Neuron (in vitro differentiated cells): ENCODE data around the gene FRMPD4.

ENCODE experiments used
- H2AFZ ChIP-seq: one replicate; pipeline ENCODE4 v1.6.1; 2013; ENCODE audit warnings: low read depth, mild to moderate bottlenecking, inconsistent platforms, low read length, moderate library complexity
- H3K27me3 ChIP-seq: one replicate; pipeline ENCODE4 v1.6.1; 2013; ENCODE audit warnings: low read length; ENCODE audit not compliant: insufficient read depth
- H3K36me3 ChIP-seq: one replicate; pipeline ENCODE4 v1.6.1; 2013; ENCODE audit warnings: low read length; ENCODE audit not compliant: insufficient read depth
- H3K4me1 ChIP-seq: one replicate; pipeline ENCODE4 v1.6.1; 2013; ENCODE audit warnings: low read length; ENCODE audit not compliant: insufficient read depth
- H3K4me3 ChIP-seq: 2 replicates; pipeline ENCODE4 v1.5.1; 2013; ENCODE audit warnings: mild to moderate bottlenecking, low read length, moderate library complexity
- H3K9me3 ChIP-seq: one replicate; pipeline ENCODE4 v1.6.1; 2013; ENCODE audit warnings: low read length

The FRMPD4 gene

DNA sequence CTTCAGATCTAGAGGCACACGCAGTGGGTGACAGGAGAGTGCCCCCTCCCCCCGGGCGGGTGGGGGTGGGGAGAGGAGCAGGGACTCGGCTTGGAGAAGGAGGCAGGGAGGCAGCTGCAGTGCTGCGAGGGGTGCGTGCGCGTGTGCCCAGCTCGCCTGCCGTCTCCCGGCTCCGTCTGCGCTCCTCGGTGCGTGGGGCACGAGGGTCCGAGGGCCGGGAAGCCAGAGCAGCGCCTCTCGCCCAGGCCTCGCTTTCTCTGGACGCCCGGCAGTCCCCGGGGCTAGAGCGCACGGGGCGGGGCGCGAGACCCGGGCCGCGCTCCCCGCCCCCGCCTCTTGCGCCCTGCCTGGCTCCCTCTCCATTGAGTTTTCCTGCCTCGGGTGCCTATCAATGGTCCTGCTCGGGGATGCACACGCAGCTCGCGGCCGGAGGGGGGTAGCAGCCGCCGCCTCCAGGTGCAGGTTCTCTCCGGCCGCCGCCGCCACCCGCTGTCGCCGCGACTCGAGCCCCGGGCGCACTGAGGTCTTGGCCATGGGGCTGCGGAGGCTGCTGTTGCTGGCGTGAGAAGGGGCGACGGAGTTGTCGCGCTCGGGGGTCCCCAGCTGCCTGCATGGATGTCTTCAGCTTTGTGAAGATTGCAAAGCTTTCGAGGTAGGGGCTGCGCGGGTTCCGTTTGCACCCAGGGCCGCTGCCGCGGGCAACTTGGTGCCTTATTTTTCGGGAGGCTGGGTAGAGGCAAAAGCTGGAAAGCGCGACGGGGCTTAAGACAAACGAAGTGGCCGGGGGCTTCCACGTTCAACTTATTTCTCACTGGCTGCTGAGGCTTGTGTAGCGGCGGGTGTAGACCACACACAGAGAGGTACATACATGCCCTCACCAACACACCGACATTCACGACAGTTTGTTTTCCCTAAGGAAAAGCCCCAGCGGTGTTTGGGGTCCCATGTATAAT, at the start of gene FRMPD4:
FRMPD4 (plus strand) TSS at position 113 of the 953 bp plus-strand sequence; CDS start at position 612, 499 bp downstream.
- Histone ChIP-seq H3K36me3 (no peaks in the 10 kb centered on the region), H3K9me3 (no peaks in the 10 kb centered on the region), H3K4me3 (no peak within 1 kb of the TSS), H2AFZ (no peak within 1 kb of the TSS), H3K27me3 (peaks cover 31% of the 10 kb centered on the region), H3K4me1 (no peaks in the 10 kb centered on the region)

DNA sequence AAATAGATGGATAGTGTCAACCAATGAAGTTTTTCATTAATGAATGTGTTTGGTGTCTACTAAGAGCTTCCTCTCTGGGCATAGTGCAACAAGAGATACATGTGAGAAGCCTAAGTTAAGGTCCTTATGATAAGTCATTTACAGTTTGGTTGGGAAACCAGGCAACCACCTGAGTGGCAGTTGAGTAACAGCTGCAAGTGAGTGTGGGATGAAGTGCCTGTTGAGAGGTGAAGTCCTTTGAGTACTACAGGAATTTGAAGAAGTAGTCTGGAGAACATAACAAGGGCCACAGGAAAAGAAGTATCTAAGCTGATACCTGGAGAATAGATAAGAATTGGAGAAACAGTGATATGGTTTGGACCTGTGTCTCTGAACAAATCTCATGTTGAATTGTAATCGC, 48.5 kb upstream of the FRMPD4 start:
- H3K36me3 ChIP-seq, result no peaks in the 10 kb centered on the region
- H2AFZ ChIP-seq, result no peak overlapping the region
- H3K27me3 ChIP-seq, result no peaks in the 10 kb centered on the region
- H3K4me1 ChIP-seq, result no peaks in the 10 kb centered on the region
- H3K9me3 ChIP-seq, result no peaks in the 10 kb centered on the region
- H3K4me3 ChIP-seq, result no peak overlapping the region

DNA sequence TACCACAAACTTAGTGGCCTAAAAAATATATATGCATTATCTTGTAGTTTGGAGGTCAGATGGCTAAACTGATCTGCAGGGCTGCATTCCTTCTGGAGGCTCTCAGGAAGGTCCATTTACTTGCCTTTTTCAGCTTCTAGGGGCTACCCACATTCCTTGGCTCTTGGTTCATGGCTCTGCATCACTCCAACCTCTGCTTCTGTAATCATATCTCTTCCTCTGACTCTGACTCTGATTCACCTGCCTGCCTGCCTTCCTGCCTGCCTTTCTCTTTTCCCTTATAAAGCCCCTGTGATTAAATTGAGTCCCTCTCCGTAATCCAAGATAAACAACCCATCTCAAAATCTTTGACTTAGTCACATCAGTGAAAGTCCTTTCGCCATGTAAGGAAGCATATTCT, 25.0 kb upstream of the FRMPD4 start:
- H3K4me1 ChIP-seq, result no peaks in the 10 kb centered on the region
- H2AFZ ChIP-seq, result no peak overlapping the region
- no peaks in the 10 kb centered on the region for H3K27me3 ChIP-seq
- H3K4me3 ChIP-seq, result no peak overlapping the region
- H3K9me3 ChIP-seq, result no peaks in the 10 kb centered on the region
- no peaks in the 10 kb centered on the region for H3K36me3 ChIP-seq

DNA sequence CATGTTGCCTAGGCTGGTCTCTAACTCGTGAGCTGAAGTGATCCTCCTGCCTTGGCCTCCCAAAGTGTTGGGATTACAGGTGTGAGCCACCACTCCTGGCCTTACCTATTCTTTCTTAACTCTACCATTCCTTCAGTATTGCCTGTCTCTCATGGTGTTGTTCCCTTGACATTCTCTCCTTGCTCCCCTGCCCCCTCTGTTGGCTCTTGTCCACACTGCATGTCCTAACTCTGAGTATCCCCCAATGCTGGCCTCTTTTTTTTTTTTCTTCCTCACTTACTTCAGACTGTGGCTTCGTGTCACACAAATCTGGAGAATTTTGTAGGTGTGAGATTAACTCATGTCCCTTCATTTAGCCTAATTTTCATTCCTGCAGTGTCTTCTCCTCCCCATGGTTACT, 22.9 kb upstream of the FRMPD4 start:
- Histone ChIP-seq H3K4me1 (no peaks in the 10 kb centered on the region), H3K36me3 (no peaks in the 10 kb centered on the region), H3K4me3 (no peak overlapping the region), H2AFZ (no peak overlapping the region), H3K27me3 (peaks cover 2% of the 10 kb centered on the region), H3K9me3 (no peaks in the 10 kb centered on the region)

DNA sequence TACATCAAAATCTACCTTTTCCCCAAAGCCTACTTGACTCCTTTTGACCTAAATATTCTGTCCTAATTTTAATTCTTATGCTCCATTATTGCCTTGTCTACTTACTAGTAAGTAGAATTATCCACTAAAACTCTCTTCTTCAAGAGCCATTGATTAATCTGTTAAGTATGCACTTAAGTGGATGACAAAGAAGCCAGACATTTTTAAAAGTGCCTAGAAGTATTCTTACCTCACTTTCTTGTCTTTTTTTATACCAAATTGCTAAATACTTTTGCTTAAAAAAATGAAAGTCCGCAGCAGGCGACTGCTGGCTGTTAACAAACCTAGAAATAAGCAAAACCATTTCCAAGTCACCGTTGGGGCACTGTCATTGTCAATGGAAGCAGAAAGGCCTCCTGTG, 20.1 kb upstream of the FRMPD4 start:
- Histone ChIP-seq H3K27me3 (peaks cover 2% of the 10 kb centered on the region), H2AFZ (no peak overlapping the region), H3K4me3 (no peak overlapping the region), H3K4me1 (no peaks in the 10 kb centered on the region), H3K36me3 (no peaks in the 10 kb centered on the region), H3K9me3 (no peaks in the 10 kb centered on the region)

DNA sequence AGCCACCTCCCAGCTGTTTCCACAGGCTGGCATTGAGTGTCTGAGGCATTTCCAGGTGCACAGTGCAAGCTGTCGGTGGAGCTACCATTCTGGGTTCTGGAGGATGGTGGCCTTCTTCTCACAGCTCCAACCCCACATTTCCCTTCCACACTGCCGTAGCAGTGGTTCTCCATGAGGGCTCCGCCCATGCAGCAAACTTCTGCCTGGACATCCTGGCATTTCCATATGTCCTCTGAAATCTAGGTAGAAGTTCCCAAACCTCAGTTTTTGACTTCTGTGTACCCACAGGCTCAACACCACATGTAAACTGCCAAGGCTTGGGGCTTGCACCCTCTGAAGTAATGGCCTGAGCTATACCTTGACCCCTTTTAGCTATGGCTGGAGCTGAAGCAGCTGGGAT, 10.3 kb upstream of the FRMPD4 start:
- no peaks in the 10 kb centered on the region for H3K4me1 ChIP-seq
- H2AFZ ChIP-seq, result no peak overlapping the region
- no peaks in the 10 kb centered on the region for H3K27me3 ChIP-seq
- peaks cover 2% of the 10 kb centered on the region for H3K9me3 ChIP-seq
- H3K4me3 ChIP-seq, result no peak overlapping the region
- no peaks in the 10 kb centered on the region for H3K36me3 ChIP-seq

DNA sequence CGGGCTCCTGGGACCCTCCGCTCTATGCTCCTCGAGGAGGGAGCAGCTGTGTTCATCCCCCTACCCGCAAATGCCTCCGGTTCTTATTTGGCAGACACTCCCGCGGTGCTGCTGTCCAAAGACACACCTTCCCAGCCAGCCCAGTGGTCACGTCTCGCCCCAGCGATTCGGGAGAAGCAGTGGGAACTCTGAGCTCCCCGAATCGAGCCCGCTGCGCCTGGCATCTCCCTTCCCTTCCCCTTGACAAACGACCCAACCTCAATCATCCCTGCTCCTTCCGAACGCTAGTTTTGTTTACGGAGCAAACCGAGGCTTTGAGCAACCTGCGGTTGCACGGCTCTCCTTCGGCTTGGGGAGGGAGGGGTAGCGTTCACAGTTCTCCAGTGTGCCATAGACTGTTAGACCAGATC, 317 bp upstream of the FRMPD4 start:
- Histone ChIP-seq H3K27me3 (peaks cover 31% of the 10 kb centered on the region), H3K4me3 (no peak overlapping the region), H2AFZ (no peak overlapping the region), H3K9me3 (no peaks in the 10 kb centered on the region), H3K4me1 (no peaks in the 10 kb centered on the region), H3K36me3 (no peaks in the 10 kb centered on the region)

DNA sequence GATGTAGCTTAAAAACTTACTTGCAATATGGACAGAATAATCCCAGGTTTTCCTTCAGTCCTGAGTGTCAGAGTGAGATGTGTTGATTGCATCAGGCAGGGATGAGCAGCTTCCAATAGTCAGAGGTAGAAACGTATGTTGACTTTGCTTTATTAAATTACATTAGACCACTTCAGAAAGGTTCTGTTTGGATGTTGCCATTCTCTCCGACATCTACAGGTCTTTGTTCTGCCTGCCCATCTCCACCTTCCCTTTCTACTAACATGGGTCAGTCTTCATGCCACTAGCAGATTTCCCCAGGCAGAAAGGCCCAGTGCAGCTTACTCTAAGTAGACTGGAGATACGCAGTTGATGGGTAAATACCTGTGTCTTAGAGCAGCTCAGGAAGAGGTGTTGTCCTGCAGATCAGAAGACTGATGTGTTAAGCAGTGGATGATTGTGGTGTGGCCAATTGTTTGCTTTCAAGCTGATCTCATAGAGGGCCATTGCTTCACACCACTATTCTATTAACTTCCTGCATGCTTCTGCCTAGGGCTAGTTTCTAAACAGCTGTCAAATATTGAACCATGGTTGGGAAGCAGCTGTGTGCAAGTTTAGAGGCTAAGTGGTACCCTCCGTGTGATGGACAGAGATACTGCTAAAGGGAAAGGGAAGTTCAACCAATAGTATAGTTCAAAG, 1.8 kb downstream of the FRMPD4 start:
- Histone ChIP-seq H3K9me3 (no peaks in the 10 kb centered on the region), H3K4me3 (no peak overlapping the region), H3K4me1 (no peaks in the 10 kb centered on the region), H3K27me3 (peaks cover 31% of the 10 kb centered on the region), H3K36me3 (no peaks in the 10 kb centered on the region), H2AFZ (no peak overlapping the region)

DNA sequence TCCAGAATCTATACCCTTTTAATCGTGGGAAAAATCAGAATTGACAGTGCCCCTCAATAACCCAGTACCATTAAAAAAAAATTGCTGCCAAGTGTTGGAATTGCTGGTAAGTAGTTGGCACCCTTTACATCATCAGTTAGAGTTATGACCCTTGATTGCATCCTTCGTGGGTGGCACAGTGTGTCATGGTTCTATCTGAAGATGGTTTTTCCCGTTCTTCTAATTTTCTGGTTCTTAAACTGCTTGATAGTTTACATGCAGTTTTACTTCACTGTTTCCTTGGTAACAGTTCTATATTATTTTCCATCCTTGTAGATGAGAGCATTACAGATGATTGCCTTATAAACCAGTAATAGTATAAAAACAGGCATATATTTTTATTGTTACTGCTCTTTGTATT, 3.2 kb downstream of the FRMPD4 start:
- no peak overlapping the region for H2AFZ ChIP-seq
- no peak overlapping the region for H3K4me3 ChIP-seq
- H3K4me1 ChIP-seq, result no peaks in the 10 kb centered on the region
- no peaks in the 10 kb centered on the region for H3K9me3 ChIP-seq
- H3K27me3 ChIP-seq, result peaks cover 29% of the 10 kb centered on the region
- no peaks in the 10 kb centered on the region for H3K36me3 ChIP-seq

DNA sequence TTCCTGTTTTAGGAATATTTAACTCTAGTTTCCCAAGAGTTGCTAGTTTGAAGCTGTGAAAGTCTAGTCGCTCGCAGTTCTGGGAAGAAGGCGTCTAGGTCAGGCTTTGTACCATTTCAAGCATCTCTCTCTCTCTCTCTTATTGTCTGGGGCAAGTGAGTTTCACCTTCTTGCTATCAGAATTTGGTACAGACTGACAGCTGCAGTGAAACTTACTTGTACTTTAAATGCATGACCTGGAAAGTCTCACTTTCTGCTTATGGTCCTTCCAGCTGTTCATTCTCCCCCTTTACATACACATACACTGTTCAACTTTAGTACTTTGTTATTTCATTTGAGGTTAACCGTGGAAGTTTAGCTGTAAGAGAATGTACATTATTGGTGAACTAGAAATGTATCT, 4.4 kb downstream of the FRMPD4 start:
- Histone ChIP-seq H3K9me3 (no peaks in the 10 kb centered on the region), H3K4me1 (no peaks in the 10 kb centered on the region), H2AFZ (no peak overlapping the region), H3K36me3 (no peaks in the 10 kb centered on the region), H3K27me3 (peaks cover 22% of the 10 kb centered on the region), H3K4me3 (no peak overlapping the region)

DNA sequence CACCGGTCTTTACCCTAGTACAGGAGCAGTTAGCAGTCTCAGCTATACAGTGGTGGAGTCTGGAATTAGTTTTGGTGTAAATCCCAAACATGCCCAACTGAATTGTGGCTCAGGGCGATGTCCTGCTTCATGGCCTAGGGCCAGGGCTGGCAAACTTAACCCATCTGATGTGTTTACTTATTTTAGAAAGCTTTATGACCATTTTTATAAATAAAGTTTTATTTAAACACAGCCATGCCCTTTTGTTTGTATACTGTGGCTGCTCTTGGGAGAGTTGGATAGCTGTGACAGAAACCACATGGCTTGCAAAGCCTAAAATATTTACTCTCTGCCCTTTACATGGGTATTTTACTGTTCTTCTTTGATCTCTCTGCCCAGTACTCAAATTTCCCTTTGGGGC, 7.1 kb downstream of the FRMPD4 start:
- Histone ChIP-seq H3K4me1 (no peaks in the 10 kb centered on the region), H3K36me3 (no peaks in the 10 kb centered on the region), H2AFZ (no peak overlapping the region), H3K9me3 (no peaks in the 10 kb centered on the region), H3K27me3 (peaks cover 6% of the 10 kb centered on the region), H3K4me3 (no peak overlapping the region)

DNA sequence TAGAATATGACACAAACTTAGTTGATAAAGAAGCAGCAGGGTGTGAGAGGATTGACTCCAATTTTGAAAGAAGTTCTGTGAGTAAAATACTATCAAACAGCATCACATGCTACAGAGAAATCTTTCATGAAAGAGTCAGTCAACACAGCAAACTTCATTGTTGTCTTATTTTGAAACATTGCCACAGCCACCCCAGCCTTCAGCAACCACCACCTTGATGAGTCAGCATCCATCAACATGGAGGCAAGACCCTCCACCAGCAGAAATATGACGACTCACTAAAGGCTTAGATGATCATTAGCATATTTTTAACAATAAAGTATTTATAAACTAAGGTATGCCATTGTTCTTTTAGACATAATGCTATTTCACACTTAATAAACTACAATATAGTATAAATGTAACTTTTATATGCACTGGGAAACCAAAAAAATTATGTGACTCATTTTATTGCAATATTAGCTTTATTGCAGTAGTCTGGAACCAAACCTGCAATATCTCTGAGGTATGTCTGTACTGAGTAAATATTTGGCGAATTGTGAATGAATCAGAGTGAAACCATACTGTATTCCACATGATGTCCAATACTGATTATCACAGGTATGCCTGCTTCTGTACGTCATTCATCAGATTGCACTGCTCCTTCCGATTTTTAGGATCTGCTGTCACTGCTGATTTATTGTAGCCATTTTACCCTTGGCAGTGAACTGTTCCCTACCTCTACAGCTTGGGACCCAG, 11.6 kb downstream of the FRMPD4 start:
- H3K36me3 ChIP-seq, result no peaks in the 10 kb centered on the region

DNA sequence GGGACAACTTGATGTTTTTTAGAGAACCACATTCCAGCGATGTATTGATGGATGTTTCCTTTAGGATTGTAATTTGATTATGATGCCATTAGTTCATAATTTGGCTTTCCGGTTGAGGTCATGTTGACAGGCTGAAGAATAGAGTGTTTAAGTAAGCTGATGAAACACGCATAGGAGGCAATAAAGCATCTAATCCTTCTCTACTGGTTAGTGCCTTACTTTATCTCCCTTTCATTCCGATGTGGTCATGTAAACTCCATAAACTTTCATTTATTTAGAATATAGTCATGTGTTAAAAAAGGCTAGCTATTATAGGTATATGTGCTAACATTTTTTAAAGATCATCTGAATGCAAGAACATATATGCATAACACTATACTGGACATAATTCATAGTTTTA, 15.0 kb downstream of the FRMPD4 start:
- Histone ChIP-seq H3K27me3 (no peaks in the 10 kb centered on the region), H3K36me3 (no peaks in the 10 kb centered on the region), H3K9me3 (no peaks in the 10 kb centered on the region), H3K4me3 (no peak overlapping the region), H3K4me1 (no peaks in the 10 kb centered on the region), H2AFZ (no peak overlapping the region)

More for the DNA sequence above, 11.6 kb downstream of the FRMPD4 start:
- Histone ChIP-seq H3K4me3 (no peak overlapping the region), H3K4me1 (no peaks in the 10 kb centered on the region), H3K9me3 (no peaks in the 10 kb centered on the region), H2AFZ (no peak overlapping the region), H3K27me3 (no peaks in the 10 kb centered on the region)
